Measurements from ENCODE around the gene MBOAT1. TPM values are rescaled to one million over a fixed set of nuclear protein-coding genes. Genes with fewer than 3 reads are reported as not detected.
A peak's percentile ranks its signal among the peaks of the same experiment; 100 is the strongest.

The MBOAT1 gene
- polyA plus RNA-seq, 1 donor from 2014 or later, result not detected

DNA sequence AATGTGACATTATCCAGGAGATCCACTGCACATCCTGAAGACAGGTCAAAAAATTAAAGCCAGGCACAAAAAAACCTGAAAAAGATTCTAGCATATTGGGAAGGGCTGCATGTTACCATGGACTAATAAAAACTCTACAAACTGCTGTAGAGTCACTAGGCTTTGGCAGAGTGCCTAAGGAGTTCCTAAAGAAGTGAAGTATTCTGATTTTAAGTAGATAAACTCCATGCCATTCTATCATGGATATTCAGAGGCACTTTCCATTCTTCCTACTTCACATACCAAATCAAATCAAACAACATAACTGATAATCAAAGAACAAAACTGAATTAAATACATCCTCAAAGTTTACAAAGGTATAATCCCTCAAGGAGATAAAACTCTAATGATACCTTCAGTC lies 3.0 kb upstream of the MBOAT1 start:
- H4K20me1 ChIP-seq (ENCODE audit: insufficient read depth), result no peaks in the 10 kb centered on the region
- no peaks in the 10 kb centered on the region for H3K9me3 ChIP-seq (ENCODE audit: low read length)
- H3K9me2 ChIP-seq (ENCODE audit: insufficient read depth, low read length), result no peaks in the 10 kb centered on the region
- TF ChIP-seq EZH2 (IDR thresholded peaks at IDR 0.05; ENCODE audit: borderline replicate concordance, insufficient read depth, low read length, poor library complexity, severe bottlenecking) (no peak), POLR2AphosphoS5 (IDR thresholded peaks at IDR 0.05) (no peak), SMC3 (conservative IDR thresholded peaks at IDR 0.05; ENCODE audit: poor library complexity) (no peak), MXI1 (conservative IDR thresholded peaks at IDR 0.05; ENCODE audit: poor library complexity, severe bottlenecking) (no peak), RAD21 (conservative IDR thresholded peaks at IDR 0.05) (no peak)
- TF ChIP-seq, protein P1, sequence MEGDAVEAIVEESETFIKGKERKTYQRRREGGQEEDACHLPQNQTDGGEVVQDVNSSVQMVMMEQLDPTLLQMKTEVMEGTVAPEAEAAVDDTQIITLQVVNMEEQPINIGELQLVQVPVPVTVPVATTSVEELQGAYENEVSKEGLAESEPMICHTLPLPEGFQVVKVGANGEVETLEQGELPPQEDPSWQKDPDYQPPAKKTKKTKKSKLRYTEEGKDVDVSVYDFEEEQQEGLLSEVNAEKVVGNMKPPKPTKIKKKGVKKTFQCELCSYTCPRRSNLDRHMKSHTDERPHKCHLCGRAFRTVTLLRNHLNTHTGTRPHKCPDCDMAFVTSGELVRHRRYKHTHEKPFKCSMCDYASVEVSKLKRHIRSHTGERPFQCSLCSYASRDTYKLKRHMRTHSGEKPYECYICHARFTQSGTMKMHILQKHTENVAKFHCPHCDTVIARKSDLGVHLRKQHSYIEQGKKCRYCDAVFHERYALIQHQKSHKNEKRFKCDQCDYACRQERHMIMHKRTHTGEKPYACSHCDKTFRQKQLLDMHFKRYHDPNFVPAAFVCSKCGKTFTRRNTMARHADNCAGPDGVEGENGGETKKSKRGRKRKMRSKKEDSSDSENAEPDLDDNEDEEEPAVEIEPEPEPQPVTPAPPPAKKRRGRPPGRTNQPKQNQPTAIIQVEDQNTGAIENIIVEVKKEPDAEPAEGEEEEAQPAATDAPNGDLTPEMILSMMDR (IDR thresholded peaks at IDR 0.05; ENCODE audit: poor library complexity, severe bottlenecking), result no peak
- TF ChIP-seq, protein P2, sequence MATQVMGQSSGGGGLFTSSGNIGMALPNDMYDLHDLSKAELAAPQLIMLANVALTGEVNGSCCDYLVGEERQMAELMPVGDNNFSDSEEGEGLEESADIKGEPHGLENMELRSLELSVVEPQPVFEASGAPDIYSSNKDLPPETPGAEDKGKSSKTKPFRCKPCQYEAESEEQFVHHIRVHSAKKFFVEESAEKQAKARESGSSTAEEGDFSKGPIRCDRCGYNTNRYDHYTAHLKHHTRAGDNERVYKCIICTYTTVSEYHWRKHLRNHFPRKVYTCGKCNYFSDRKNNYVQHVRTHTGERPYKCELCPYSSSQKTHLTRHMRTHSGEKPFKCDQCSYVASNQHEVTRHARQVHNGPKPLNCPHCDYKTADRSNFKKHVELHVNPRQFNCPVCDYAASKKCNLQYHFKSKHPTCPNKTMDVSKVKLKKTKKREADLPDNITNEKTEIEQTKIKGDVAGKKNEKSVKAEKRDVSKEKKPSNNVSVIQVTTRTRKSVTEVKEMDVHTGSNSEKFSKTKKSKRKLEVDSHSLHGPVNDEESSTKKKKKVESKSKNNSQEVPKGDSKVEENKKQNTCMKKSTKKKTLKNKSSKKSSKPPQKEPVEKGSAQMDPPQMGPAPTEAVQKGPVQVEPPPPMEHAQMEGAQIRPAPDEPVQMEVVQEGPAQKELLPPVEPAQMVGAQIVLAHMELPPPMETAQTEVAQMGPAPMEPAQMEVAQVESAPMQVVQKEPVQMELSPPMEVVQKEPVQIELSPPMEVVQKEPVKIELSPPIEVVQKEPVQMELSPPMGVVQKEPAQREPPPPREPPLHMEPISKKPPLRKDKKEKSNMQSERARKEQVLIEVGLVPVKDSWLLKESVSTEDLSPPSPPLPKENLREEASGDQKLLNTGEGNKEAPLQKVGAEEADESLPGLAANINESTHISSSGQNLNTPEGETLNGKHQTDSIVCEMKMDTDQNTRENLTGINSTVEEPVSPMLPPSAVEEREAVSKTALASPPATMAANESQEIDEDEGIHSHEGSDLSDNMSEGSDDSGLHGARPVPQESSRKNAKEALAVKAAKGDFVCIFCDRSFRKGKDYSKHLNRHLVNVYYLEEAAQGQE (IDR thresholded peaks at IDR 0.05; ENCODE audit: borderline replicate concordance), result no peak
- H3K9ac ChIP-seq (ENCODE audit: low read length), result no peak overlapping the region
- H3K79me2 ChIP-seq (replicated peaks; ENCODE audit: insufficient read depth, low read length), result no peaks in the 10 kb centered on the region
- H3F3A ChIP-seq (ENCODE audit: insufficient read depth, low read length, poor library complexity, severe bottlenecking), result peaks cover 6% of the 10 kb centered on the region
- no peak overlapping the region for H3K4me3 ChIP-seq (ENCODE audit: low read length)
- no peak overlapping the region for H3K4me2 ChIP-seq (ENCODE audit: low read length)
- H2AFZ ChIP-seq (ENCODE audit: low read depth, low read length), result no peak overlapping the region
- peaks cover 30% of the 10 kb centered on the region for H3K27me3 ChIP-seq (ENCODE audit: insufficient read depth, low read depth, low read length)
- H3K36me3 ChIP-seq (ENCODE audit: insufficient read depth, low read length), result no peaks in the 10 kb centered on the region
- H3K27ac ChIP-seq (ENCODE audit: low read length), result no peak overlapping the region

DNA sequence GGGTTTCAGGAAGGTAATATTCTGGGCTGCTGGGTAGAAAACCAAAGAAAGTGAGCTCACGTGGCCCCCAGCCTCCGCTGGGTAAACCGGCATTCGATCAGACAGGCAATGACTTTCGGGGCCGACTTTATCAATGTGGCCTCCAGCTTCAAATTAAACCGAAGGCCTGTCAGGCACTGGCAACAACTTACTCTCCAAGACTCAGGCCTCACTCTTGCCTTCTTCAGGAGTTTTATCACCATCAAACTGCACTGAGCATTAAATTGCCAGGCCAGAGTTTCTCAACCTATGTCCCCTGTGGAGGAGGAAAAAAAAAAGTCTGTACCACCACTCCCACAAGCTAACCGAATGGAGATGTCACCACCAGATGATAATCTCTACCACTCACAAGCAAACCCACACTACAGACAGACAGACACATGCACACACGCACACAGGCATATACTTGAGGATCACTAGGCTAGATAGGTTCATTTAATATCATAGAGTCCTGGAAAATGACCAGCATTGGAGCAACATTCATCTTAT lies 1.1 kb upstream of the MBOAT1 start:
- Histone ChIP-seq H3K9me2 (ENCODE audit: insufficient read depth, low read length) (no peaks in the 10 kb centered on the region), H3K4me2 (ENCODE audit: low read length) (peak overlapping the region; percentile 68), H3K36me3 (ENCODE audit: insufficient read depth, low read length) (no peaks in the 10 kb centered on the region), H2AFZ (ENCODE audit: low read depth, low read length) (no peak overlapping the region), H3K9ac (ENCODE audit: low read length) (no peak overlapping the region), H3K27ac (ENCODE audit: low read length) (no peak overlapping the region), H3K79me2 (replicated peaks; ENCODE audit: insufficient read depth, low read length) (no peaks in the 10 kb centered on the region), H4K20me1 (ENCODE audit: insufficient read depth) (no peaks in the 10 kb centered on the region), H3K4me3 (ENCODE audit: low read length) (peak overlapping the region; percentile 83), H3K9me3 (ENCODE audit: low read length) (no peaks in the 10 kb centered on the region), H3K27me3 (ENCODE audit: insufficient read depth, low read depth, low read length) (peaks cover 35% of the 10 kb centered on the region), H3F3A (ENCODE audit: insufficient read depth, low read length, poor library complexity, severe bottlenecking) (peaks cover 6% of the 10 kb centered on the region)
- no peak for TF ChIP-seq MXI1 (conservative IDR thresholded peaks at IDR 0.05; ENCODE audit: poor library complexity, severe bottlenecking)
- TF ChIP-seq, protein P1 (IDR thresholded peaks at IDR 0.05; ENCODE audit: poor library complexity, severe bottlenecking), result no peak
- no peak for TF ChIP-seq EP300 (conservative IDR thresholded peaks at IDR 0.05; ENCODE audit: poor library complexity, severe bottlenecking)
- TF ChIP-seq EZH2 (IDR thresholded peaks at IDR 0.05; ENCODE audit: borderline replicate concordance, insufficient read depth, low read length, poor library complexity, severe bottlenecking), result no peak
- no peak for TF ChIP-seq POLR2AphosphoS5 (IDR thresholded peaks at IDR 0.05)
- no peak for TF ChIP-seq SMC3 (conservative IDR thresholded peaks at IDR 0.05; ENCODE audit: poor library complexity)
- TF ChIP-seq, protein P2 (IDR thresholded peaks at IDR 0.05; ENCODE audit: borderline replicate concordance), result no peak
- no peak for TF ChIP-seq RAD21 (conservative IDR thresholded peaks at IDR 0.05)
- TF ChIP-seq TAF1 (IDR thresholded peaks at IDR 0.05; ENCODE audit: low read depth), result no peak
